Measurements from ENCODE around the gene PRKAG2.
A peak's percentile ranks its signal among the peaks of the same experiment; 100 is the strongest.
"Not testable (repeated sequence)": the region's sequence is repeated elsewhere in the genome, so short reads cannot be mapped to it uniquely, and the experiment has no call there.

The PRKAG2 gene

DNA sequence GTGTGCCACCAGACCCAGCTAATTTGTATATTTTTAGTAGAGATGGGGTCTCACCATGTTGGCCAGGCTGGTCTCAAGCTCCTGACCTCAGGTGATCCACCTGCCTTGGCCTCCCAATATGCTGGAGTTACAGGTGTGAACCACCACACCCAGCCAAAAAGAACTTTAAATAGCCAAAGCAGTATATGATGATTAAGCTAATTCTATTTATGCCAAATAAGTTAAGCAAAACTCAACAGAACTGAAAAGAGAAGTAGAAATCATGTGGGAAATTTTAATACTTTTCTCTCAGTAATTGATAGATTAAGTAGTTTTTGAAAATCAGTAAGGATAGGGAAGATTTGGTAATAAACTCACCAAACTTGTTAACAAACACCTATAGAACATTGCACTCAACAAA, 332.7 kb downstream of the PRKAG2 start:
- DNase-seq (ENCODE audit: low read depth): no peak
- no peak overlapping the region for H3K4me3 ChIP-seq (ENCODE audit: low read depth, low read length)

DNA sequence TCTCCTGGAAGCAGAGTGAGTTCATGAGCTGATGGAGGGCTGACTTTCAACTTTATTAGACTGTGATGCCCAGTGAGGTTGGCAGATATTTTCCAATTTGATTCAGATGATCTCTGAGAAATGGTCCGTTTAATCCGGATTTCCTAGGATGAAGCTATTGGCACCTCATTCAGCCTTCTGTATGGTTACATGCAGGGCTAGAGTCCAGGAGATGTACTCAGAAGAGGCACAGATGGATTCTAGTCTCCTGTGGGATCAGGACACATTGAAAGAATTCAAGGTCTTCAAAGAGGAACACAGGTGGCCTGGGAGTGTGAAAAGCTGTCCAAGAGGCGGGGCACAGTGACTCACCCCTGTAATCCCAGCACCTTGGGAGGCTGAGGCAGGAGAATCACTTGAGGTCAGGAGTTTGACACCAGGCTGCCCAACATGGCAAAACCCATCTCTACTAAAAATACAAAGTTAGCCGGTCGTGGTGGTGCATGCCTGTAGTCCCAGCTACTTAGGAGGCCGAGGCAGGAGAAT, 334.2 kb downstream of the PRKAG2 start:
- no peak overlapping the region for H3K4me3 ChIP-seq (ENCODE audit: low read depth, low read length)
- no peak for DNase-seq (ENCODE audit: low read depth)

- DNase-seq (ENCODE audit: low read depth): no peak
- H3K4me3 ChIP-seq (ENCODE audit: low read depth, low read length): no peak overlapping the region
These were observed 335.0 kb downstream of the PRKAG2 start for GRCh38 chr7:151541709-151542499.

DNA sequence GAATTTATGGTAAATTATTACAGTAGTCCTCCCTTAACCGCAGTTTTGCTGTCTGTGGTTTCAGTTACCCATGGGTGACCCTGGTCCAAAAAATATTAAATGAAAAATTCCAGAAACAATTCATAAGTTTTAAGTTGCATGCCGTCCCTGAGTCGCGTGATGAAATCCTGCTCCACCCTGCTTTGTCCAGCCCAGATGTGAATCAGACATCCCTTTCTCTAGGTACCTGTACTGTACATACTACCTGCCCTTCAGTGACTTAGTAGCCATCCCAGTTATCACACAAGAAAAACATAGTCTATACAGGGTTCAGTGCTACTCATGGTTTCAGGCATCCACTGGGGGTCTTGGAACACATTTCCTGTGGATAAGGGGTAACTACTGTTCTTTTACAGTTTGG, 336.8 kb downstream of the PRKAG2 start:
- DNase-seq (ENCODE audit: low read depth): no peak
- H3K4me3 ChIP-seq (ENCODE audit: low read depth, low read length): no peak overlapping the region

DNA sequence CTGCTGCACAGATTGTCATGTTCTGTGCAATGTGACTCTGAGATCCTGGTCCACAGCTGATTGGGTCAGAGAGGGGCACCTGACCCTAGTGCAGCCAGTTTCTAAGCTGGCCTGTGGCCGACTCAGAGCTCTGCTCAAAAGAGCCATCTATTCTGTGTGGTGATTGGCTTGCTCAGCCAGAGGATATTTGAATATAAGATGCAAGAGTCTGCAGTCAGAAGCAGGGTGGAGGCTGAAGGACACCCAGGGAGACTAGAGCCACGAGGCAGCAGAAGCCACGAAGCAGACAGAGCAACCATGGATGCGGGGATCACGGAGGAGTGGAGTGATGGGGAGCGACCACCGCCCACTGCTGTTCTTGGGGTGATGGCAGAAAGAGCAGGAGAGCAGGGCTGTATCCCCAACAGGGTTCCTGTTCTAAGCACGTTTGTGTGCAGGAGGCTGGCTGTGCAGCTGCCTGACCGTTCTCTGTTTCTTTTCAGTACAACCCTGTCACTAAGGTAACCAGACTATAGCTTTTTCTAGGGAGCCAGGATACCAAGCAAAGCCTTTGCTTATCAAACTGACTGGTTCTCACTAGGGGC, 337.7 kb downstream of the PRKAG2 start:
- no peak for DNase-seq (ENCODE audit: low read depth)
- no peak overlapping the region for H3K4me3 ChIP-seq (ENCODE audit: low read depth, low read length)

- H3K4me3 ChIP-seq (ENCODE audit: low read depth, low read length): no peak overlapping the region
- DNase-seq (ENCODE audit: low read depth): no peak
These were observed 338.9 kb downstream of the PRKAG2 start for GRCh38 chr7:151537818-151538561.

DNA sequence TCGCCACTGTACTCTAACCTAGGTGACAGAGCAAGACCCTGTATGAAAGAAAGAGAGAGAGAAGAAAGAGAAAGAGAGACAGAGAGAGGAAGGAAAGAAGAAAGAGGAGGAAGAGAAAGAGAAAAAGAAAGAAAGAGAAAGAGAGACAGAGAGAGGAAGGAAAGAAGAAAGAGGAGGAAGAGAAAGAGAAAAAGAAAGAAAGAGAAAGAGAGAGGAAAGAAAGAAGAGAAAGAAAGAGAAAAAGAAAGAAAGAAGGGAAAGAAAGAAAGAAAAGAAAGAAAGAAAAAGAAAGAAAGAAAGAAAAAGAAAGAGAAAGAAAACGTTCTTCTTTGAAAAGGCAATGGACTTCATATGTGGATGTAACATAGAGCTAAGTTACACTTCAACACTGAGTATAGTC, 340.7 kb downstream of the PRKAG2 start:
- not testable (repeated sequence) for H3K4me3 ChIP-seq (ENCODE audit: low read depth, low read length); DNase-seq (ENCODE audit: low read depth)

DNA sequence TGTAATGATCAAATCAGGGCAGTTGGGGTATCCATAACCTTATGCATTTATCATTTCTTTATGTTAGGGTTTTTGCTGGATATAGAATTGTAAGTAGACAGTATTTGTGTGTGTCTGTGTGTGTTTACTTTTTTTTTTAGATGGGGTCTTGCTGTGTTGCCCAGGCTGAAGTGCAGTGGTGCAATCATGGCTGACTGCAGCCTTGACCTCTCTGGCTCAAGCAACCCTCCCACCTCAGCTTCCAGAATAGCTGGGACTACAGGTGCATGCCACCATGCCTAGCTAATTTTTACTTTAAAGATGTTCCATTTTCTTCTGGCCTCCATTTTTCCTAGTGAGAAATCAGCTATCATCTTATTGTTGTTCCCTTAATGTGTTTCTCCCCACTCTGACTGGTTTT, 347.1 kb downstream of the PRKAG2 start:
- no peak overlapping the region for H3K4me3 ChIP-seq (ENCODE audit: low read depth, low read length)
- no peak for DNase-seq (ENCODE audit: low read depth)

- H3K4me3 ChIP-seq (ENCODE audit: low read depth, low read length): no peak overlapping the region
- no peak for DNase-seq (ENCODE audit: low read depth)
These were observed 352.1 kb downstream of the PRKAG2 start for GRCh38 chr7:151524845-151525244.

GRCh38 chr7:151524331-151524730, 352.6 kb downstream of the PRKAG2 start:
- no peak overlapping the region for H3K4me3 ChIP-seq (ENCODE audit: low read depth, low read length)
- no peak for DNase-seq (ENCODE audit: low read depth)

- peak overlapping the region; percentile 80 for H3K4me3 ChIP-seq (ENCODE audit: low read depth, low read length)
- no peak for DNase-seq (ENCODE audit: low read depth)
These were observed 356.3 kb downstream of the PRKAG2 start for GRCh38 chr7:151520419-151521261.

GRCh38 chr7:151519765-151520418, 357.0 kb downstream of the PRKAG2 start, which contains the start of gene RHEB:
Gene RHEB, minus strand, starts transcription at chr7:151519895. Its CDS starts 384 bp downstream, at chr7:151519511.
- peak within 1 kb of the TSS; percentile 80 for H3K4me3 ChIP-seq (ENCODE audit: low read depth, low read length)
- DNase-seq (ENCODE audit: low read depth): peak; percentile 96

DNA sequence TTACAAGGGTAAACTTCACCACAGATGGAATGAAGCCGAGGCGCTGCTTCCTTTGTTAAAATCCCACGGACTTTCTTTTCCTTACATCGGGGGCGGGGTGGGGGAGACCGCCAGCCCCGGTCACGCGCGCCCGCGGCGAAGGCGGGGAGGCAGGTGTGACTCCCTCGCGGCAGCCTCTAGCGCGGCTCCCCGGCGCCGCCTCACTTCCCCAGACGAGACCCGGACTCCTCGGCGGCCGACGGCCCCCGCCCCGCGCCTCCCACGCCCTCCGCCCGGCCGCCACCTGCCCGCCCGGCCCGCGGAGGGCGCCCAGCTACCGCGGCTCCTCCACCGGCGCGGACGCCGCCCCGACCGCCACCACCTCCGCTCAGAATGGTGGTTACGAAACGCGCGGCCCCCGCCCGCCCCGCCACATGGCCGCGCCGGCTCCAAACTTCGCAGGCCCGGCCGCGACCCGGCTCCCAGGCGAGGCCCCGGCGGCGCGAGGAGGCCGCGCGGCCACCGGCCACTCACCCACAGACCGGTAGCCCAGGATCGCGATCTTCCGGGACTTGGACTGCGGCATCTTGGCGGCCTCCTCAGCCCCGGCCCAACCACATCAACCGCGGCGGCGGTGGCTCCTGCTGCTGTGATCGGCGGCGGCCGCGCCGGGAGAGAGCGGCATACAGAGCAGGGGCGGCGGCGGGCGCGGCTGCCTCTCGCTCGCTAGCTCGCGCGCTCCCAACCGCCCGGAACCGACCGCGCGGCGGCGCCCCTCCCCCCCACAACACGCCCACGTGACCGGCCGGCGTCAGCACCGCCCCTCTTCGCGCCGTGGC, 357.8 kb downstream of the PRKAG2 start:
- DNase-seq (ENCODE audit: low read depth): not testable (repeated sequence)
- H3K4me3 ChIP-seq (ENCODE audit: low read depth, low read length): peak overlapping the region; percentile 80

- H3K4me3 ChIP-seq (ENCODE audit: low read depth, low read length): peak overlapping the region; percentile 80
- DNase-seq (ENCODE audit: low read depth): no peak
These were observed 358.6 kb downstream of the PRKAG2 start for GRCh38 chr7:151518105-151518946.

DNA sequence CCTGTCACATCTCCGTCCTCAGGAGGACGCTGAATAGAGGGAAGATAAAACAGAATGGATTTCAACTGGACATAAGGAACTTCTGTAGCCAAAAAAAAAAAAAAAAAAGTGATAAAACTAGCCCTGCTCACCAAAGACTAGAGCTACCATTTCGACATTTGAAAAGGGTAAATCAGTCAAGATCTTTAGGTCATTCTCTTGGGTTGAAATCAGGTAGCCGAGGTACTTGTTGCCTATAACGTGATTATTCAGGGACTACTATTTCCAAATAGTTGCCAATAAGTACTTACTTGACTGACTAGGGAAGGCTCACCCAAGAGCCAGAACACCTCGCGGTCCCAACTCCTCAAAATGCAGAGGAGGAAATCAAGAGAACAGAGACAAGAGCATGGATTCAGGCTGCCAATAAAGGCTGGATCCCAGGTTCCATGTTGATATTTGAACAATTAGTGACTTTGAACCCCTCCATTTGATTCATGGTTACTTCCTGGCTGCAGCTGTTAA, 359.3 kb downstream of the PRKAG2 start:
- H3K4me3 ChIP-seq (ENCODE audit: low read depth, low read length): peak overlapping the region; percentile 80
- no peak for DNase-seq (ENCODE audit: low read depth)

DNA sequence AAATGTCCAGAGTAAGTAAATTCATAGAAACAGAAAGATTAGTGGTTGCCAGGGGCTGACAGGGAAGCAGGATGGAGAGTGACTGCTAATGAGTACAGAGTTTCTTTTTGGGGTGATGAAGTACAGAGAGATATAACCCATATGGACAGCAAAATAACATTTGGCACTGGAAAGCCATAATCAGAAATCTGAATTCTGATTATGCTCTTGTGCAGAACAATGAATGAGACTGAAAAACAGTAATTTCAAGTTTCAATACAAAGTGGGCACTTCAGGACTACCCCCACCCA, 361.7 kb downstream of the PRKAG2 start:
- H3K4me3 ChIP-seq (ENCODE audit: low read depth, low read length): no peak overlapping the region
- no peak for DNase-seq (ENCODE audit: low read depth)

Data from skeletal muscle cell (primary cell).